Smooth muscle cell (in vitro differentiated cells): ENCODE results near the gene ACBD6. TPM values are rescaled to one million over a fixed set of nuclear protein-coding genes. Genes with fewer than 3 reads are reported as not detected.

Source experiments
- DNase-seq: peaks from one replicate; lab custom pipeline; 2025; ENCODE audit not compliant: unreplicated experiment; lab: John Stamatoyannopoulos, UW
- H2AFZ ChIP-seq: fragments of 200-600 bp; sonication (generic); 2 replicates; pipeline ENCODE4 v1.6.0; 2016; ENCODE audit warnings: antibody characterized with exemption, low read depth, mild to moderate bottlenecking
- H3F3A ChIP-seq: fragments of 200-600 bp; sonication (generic); 2 replicates; pipeline ENCODE4 v1.6.0; 2017; ENCODE audit warnings: antibody characterized with exemption, low read depth
- H3K27ac ChIP-seq: fragments of 200-600 bp; sonication (generic); 2 replicates; pipeline ENCODE4 v1.5.1; 2016; ENCODE audit warnings: low read depth, mild to moderate bottlenecking
- H3K27me3 ChIP-seq: fragments of 200-600 bp; sonication (generic); 2 replicates; pipeline ENCODE4 v1.6.1; 2016; ENCODE audit warnings: low read depth, mild to moderate bottlenecking
- H3K36me3 ChIP-seq: fragments of 200-600 bp; sonication (generic); 2 replicates; pipeline ENCODE4 v1.5.1; 2016; ENCODE audit warnings: low read depth
- H3K4me1 ChIP-seq: fragments of 200-600 bp; sonication (generic); 2 replicates; pipeline ENCODE4 v1.5.1; 2016; ENCODE audit warnings: low read depth
- H3K4me2 ChIP-seq: fragments of 200-600 bp; sonication (generic); 2 replicates; pipeline ENCODE4 v1.6.0; 2016; ENCODE audit warnings: mild to moderate bottlenecking
- H3K4me3 ChIP-seq: fragments of 200-600 bp; sonication (generic); 2 replicates; pipeline ENCODE4 v1.5.1; 2016; ENCODE audit warnings: mild to moderate bottlenecking
- H3K79me2 ChIP-seq: fragments of 200-600 bp; sonication (generic); 2 replicates; pipeline ENCODE4 v1.6.0; 2016; ENCODE audit warnings: low read depth, mild to moderate bottlenecking
- H3K9ac ChIP-seq: fragments of 200-600 bp; sonication (generic); 2 replicates; pipeline ENCODE4 v1.6.0; 2016; ENCODE audit warnings: low read depth
- H3K9me3 ChIP-seq: fragments of 200-600 bp; sonication (generic); replicated peaks from 2 replicates; pipeline ENCODE4 v1.5.1; 2016; ENCODE audit warnings: low read depth
- H4K20me1 ChIP-seq: fragments of 200-600 bp; sonication (generic); 2 replicates; pipeline ENCODE4 v1.6.0; 2016; ENCODE audit warnings: low read depth
- CTCF ChIP-seq: fragments of 200-600 bp; sonication (generic); IDR thresholded peaks from 2 replicates; pipeline ENCODE4 v1.5.1; 2017; ENCODE audit warnings: borderline replicate concordance, mild to moderate bottlenecking, antibody characterized with exemption; ENCODE audit not compliant: insufficient read depth, poor library complexity, severe bottlenecking
- WGBS: methylation state at CpG from one replicate; pipeline ENCODE4 v1.1.7; 2016; ENCODE audit warnings: low lambda C conversion rate; 5-methylcytosine and 5-hydroxymethylcytosine counted together
- polyA plus RNA-seq: library from polyadenylated mRNA; unstranded; fragments of >200 nt; fragmentation: Nextera tagmentation; extraction: Ambion mirVana; gene quantifications from 2 replicates; pipeline ENCODE4 v1.2.1, GENCODE V29; 2016
- total RNA-seq: library from RNA; depleted of rRNA; stranded (reverse); fragments of >200 nt; gene quantifications from 2 replicates; pipeline ENCODE4 v1.2.3, GENCODE V29; 2014

ACBD6 gene
- total and polyA plus RNA-seq, 2 experiments from 2014 or later = 44.1 to 48.7 TPM

GRCh38 chr1:180268556-180269075, 233.8 kb downstream of the ACBD6 start:
- no peaks in the 10 kb centered on the region for H3K79me2 ChIP-seq
- H3F3A ChIP-seq = no peaks in the 10 kb centered on the region
- no peak overlapping the region for H3K4me2 ChIP-seq
- TF ChIP-seq CTCF = no peak
- WGBS = 77% methylated on average over 9 of the region's 9 CpGs
- H3K9ac ChIP-seq = no peak overlapping the region
- H2AFZ ChIP-seq = no peak overlapping the region
- no peaks in the 10 kb centered on the region for H3K36me3 ChIP-seq
- no peak overlapping the region for H3K4me3 ChIP-seq
- H3K27me3 ChIP-seq = peaks cover 5% of the 10 kb centered on the region
- H3K4me1 ChIP-seq = peaks cover 23% of the 10 kb centered on the region
- no peak overlapping the region for H3K27ac ChIP-seq
- no peaks in the 10 kb centered on the region for H4K20me1 ChIP-seq
- DNase-seq = no peak
- no peaks in the 10 kb centered on the region for H3K9me3 ChIP-seq

- no peaks in the 10 kb centered on the region for H3K9me3 ChIP-seq
- no peak for DNase-seq
- H3K27ac ChIP-seq = no peak overlapping the region
- H3K4me2 ChIP-seq = no peak overlapping the region
- no peak overlapping the region for H2AFZ ChIP-seq
- H3K9ac ChIP-seq = no peak overlapping the region
- H4K20me1 ChIP-seq = no peaks in the 10 kb centered on the region
- H3K36me3 ChIP-seq = no peaks in the 10 kb centered on the region
- H3K4me1 ChIP-seq = peaks cover 23% of the 10 kb centered on the region
- no peak for TF ChIP-seq CTCF
- no peaks in the 10 kb centered on the region for H3K79me2 ChIP-seq
- no peak overlapping the region for H3K4me3 ChIP-seq
- 92% methylated on average over 5 of the region's 5 CpGs for WGBS
- H3K27me3 ChIP-seq = peaks cover 5% of the 10 kb centered on the region
- no peaks in the 10 kb centered on the region for H3F3A ChIP-seq
These were observed 234.4 kb downstream of the ACBD6 start for GRCh38 chr1:180267761-180268555.

- Histone ChIP-seq H3K4me2 (no peak overlapping the region), H3K4me1 (peaks cover 23% of the 10 kb centered on the region), H3K27me3 (peaks cover 5% of the 10 kb centered on the region), H4K20me1 (no peaks in the 10 kb centered on the region), H2AFZ (no peak overlapping the region), H3K4me3 (no peak overlapping the region), H3K79me2 (no peaks in the 10 kb centered on the region), H3K9ac (no peak overlapping the region), H3F3A (no peaks in the 10 kb centered on the region), H3K9me3 (no peaks in the 10 kb centered on the region), H3K27ac (no peak overlapping the region), H3K36me3 (no peaks in the 10 kb centered on the region)
- 97% methylated on average over 12 of the region's 12 CpGs for WGBS
- no peak for TF ChIP-seq CTCF
- DNase-seq = no peak
These were observed 235.2 kb downstream of the ACBD6 start for GRCh38 chr1:180267211-180267561.
